ENCODE results near the gene TTC36. TPM values are rescaled to one million over a fixed set of nuclear protein-coding genes. Genes with fewer than 3 reads are reported as not detected.

Gene TTC36
- total and polyA plus RNA-seq, 2 experiments from 2014 or later = 0.40 to 1.0 TPM

- TF ChIP-seq, protein P1, sequence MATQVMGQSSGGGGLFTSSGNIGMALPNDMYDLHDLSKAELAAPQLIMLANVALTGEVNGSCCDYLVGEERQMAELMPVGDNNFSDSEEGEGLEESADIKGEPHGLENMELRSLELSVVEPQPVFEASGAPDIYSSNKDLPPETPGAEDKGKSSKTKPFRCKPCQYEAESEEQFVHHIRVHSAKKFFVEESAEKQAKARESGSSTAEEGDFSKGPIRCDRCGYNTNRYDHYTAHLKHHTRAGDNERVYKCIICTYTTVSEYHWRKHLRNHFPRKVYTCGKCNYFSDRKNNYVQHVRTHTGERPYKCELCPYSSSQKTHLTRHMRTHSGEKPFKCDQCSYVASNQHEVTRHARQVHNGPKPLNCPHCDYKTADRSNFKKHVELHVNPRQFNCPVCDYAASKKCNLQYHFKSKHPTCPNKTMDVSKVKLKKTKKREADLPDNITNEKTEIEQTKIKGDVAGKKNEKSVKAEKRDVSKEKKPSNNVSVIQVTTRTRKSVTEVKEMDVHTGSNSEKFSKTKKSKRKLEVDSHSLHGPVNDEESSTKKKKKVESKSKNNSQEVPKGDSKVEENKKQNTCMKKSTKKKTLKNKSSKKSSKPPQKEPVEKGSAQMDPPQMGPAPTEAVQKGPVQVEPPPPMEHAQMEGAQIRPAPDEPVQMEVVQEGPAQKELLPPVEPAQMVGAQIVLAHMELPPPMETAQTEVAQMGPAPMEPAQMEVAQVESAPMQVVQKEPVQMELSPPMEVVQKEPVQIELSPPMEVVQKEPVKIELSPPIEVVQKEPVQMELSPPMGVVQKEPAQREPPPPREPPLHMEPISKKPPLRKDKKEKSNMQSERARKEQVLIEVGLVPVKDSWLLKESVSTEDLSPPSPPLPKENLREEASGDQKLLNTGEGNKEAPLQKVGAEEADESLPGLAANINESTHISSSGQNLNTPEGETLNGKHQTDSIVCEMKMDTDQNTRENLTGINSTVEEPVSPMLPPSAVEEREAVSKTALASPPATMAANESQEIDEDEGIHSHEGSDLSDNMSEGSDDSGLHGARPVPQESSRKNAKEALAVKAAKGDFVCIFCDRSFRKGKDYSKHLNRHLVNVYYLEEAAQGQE (IDR thresholded peaks at IDR 0.05; ENCODE audit: unreplicated experiment) = no peak
- no peak for TF ChIP-seq POLR2AphosphoS5 (IDR thresholded peaks at IDR 0.05; ENCODE audit: low read depth)
- TF ChIP-seq EZH2phosphoT487 (IDR thresholded peaks at IDR 0.05; ENCODE audit: unreplicated experiment) = no peak
Observed at GRCh38 chr11:118485273-118485672, 42.0 kb upstream of the TTC36 start (continued).

DNA sequence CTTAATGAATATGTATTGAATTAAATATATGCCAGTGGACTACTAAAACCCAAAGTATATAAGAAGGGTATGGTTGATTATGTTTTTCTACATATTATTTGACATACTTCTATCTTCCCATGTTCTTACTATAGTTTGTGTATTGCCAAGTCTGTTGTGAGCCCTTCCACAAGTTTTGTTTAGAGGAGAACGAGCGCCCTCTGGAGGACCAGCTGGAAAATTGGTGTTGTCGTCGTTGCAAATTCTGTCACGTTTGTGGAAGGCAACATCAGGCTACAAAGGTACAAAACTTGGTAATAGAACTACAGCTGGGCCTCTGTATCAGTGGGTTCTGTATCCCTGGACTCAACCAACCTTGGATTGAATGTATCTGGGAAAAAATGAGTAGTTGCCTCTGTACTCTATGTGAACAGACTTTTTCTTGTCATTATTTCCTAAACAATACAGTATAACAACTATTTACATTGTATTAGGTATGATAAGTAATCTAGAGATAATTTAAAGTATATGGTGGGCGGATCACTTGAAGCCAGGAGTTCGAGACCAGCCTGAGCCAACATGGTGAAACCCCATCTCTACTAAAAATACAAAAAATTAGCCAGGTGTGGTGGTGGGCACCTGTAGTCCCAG, 38.7 kb upstream of the TTC36 start:
- ATAC-seq = peak; percentile 53; the same call in 2 of the 3 replicates
- no peaks in the 10 kb centered on the region for H3K4me1 ChIP-seq (ENCODE audit: insufficient read depth)
- H3K36me3 ChIP-seq (ENCODE audit: insufficient read depth) = peaks cover 59% of the 10 kb centered on the region
- TF ChIP-seq, protein P2, sequence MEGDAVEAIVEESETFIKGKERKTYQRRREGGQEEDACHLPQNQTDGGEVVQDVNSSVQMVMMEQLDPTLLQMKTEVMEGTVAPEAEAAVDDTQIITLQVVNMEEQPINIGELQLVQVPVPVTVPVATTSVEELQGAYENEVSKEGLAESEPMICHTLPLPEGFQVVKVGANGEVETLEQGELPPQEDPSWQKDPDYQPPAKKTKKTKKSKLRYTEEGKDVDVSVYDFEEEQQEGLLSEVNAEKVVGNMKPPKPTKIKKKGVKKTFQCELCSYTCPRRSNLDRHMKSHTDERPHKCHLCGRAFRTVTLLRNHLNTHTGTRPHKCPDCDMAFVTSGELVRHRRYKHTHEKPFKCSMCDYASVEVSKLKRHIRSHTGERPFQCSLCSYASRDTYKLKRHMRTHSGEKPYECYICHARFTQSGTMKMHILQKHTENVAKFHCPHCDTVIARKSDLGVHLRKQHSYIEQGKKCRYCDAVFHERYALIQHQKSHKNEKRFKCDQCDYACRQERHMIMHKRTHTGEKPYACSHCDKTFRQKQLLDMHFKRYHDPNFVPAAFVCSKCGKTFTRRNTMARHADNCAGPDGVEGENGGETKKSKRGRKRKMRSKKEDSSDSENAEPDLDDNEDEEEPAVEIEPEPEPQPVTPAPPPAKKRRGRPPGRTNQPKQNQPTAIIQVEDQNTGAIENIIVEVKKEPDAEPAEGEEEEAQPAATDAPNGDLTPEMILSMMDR (conservative IDR thresholded peaks at IDR 0.05; ENCODE audit: low read depth in 2 of 2) = peak; percentile 88 to 96
- TF ChIP-seq ETS1 (IDR thresholded peaks at IDR 0.05) = no peak
- no peaks in the 10 kb centered on the region for H3K27me3 ChIP-seq (ENCODE audit: insufficient read depth)
- no peak overlapping the region for H3K4me2 ChIP-seq
- no peak overlapping the region for H2AFZ ChIP-seq
- peaks cover 10% of the 10 kb centered on the region; the same call in 1 of the 2 replicates for H4K20me1 ChIP-seq (replicated peaks; ENCODE audit: insufficient read depth)
- H3K4me3 ChIP-seq = no peak overlapping the region
- H3K4me1 Mint-ChIP-seq = no peaks in the 10 kb centered on the region
- no peaks in the 10 kb centered on the region for H3K27me3 Mint-ChIP-seq (ENCODE audit: insufficient read depth, low read depth, poor library complexity)
- no peak overlapping the region for H3K4me3 Mint-ChIP-seq
- H3K27ac Mint-ChIP-seq = no peak overlapping the region
- peaks cover 5% of the 10 kb centered on the region; the same call in 1 of the 2 replicates for H3F3A ChIP-seq (replicated peaks; ENCODE audit: low read depth)
- peak; percentile 85 for DNase-seq (ENCODE audit: low spot score)
- no peaks in the 10 kb centered on the region for H3K9me3 Mint-ChIP-seq
- no peaks in the 10 kb centered on the region for H3K9me2 ChIP-seq (ENCODE audit: insufficient read depth)
- peak overlapping the region; percentile 60; the same call in 1 of the 2 replicates for H3K27ac ChIP-seq (ENCODE audit: low read depth)
- H3K36me3 Mint-ChIP-seq (ENCODE audit: low read depth) = peaks cover 78% of the 10 kb centered on the region
- no peaks in the 10 kb centered on the region for H3K79me2 ChIP-seq (replicated peaks; ENCODE audit: insufficient read depth)

- Histone ChIP-seq H3K79me2 (replicated peaks; ENCODE audit: insufficient read depth) (no peaks in the 10 kb centered on the region), H3K4me3 (no peak overlapping the region), H3K9me2 (ENCODE audit: insufficient read depth) (no peaks in the 10 kb centered on the region), H3K27ac (ENCODE audit: low read depth) (no peak overlapping the region), H2AFZ (no peak overlapping the region), H3K36me3 (ENCODE audit: insufficient read depth) (peaks cover 68% of the 10 kb centered on the region), H4K20me1 (replicated peaks; ENCODE audit: insufficient read depth) (0 out of 2 replicates have a peak, but pooled peaks cover 3% of the 10 kb centered on the region), H3F3A (replicated peaks; ENCODE audit: low read depth) (no peaks in the 10 kb centered on the region; the same call in 1 of the 2 replicates), H3K4me1 (ENCODE audit: insufficient read depth) (no peaks in the 10 kb centered on the region), H3K27me3 (ENCODE audit: insufficient read depth) (no peaks in the 10 kb centered on the region), H3K4me2 (no peak overlapping the region)
- DNase-seq (ENCODE audit: low spot score) (no peak), ATAC-seq (no peak)
- Mint-ChIP-seq H3K4me1 (no peaks in the 10 kb centered on the region), H3K9me3 (no peaks in the 10 kb centered on the region), H3K27me3 (ENCODE audit: insufficient read depth, low read depth, poor library complexity) (no peaks in the 10 kb centered on the region), H3K4me3 (no peak overlapping the region), H3K27ac (no peak overlapping the region), H3K36me3 (ENCODE audit: low read depth) (peaks cover 76% of the 10 kb centered on the region)
- TF ChIP-seq, protein P1 (IDR thresholded peaks at IDR 0.05; ENCODE audit: unreplicated experiment) = no peak
Observed at GRCh38 chr11:118491041-118491440, 36.2 kb upstream of the TTC36 start.

All from GM23338 (cell line).